Mesenchymal stem cell (in vitro differentiated cells and primary cell): ENCODE results near the gene NME3.

Source experiments
- DNase-seq: peaks from one replicate; pipeline ENCODE4 v3.0.0-alpha.2; 2013
- H2AFZ ChIP-seq: one replicate; pipeline ENCODE4 v1.6.1; 2013; ENCODE audit warnings: low read depth, mild to moderate bottlenecking, control low read depth, inconsistent platforms, low read length, moderate library complexity
- H2AK5ac ChIP-seq: 2 replicates; pipeline ENCODE4 v1.6.1; 2013; ENCODE audit warnings: low read length, moderate library complexity, mild to moderate bottlenecking, inconsistent platforms; ENCODE audit not compliant: severe bottlenecking
- H2BK120ac ChIP-seq: one replicate; pipeline ENCODE4 v1.6.1; 2013; ENCODE audit warnings: low read depth, mild to moderate bottlenecking, inconsistent platforms, low read length, moderate library complexity
- H2BK12ac ChIP-seq, 2 experiments: one replicate each; pipeline ENCODE4 v1.6.1; 2013; ENCODE audit warnings: inconsistent platforms in 2 of 2, low read length in 2 of 2, mild to moderate bottlenecking in 2 of 2, moderate library complexity in 2 of 2, control low read depth in 1 of 2
- H2BK15ac ChIP-seq: one replicate; pipeline ENCODE4 v1.6.1; 2013; ENCODE audit warnings: mild to moderate bottlenecking, low read depth, inconsistent platforms; ENCODE audit not compliant: poor library complexity, severe bottlenecking
- H2BK5ac ChIP-seq: 2 replicates; pipeline ENCODE4 v1.6.1; 2013; ENCODE audit warnings: low read depth, mild to moderate bottlenecking, low read length, control low read depth, inconsistent platforms; ENCODE audit not compliant: poor library complexity, severe bottlenecking
- H3K14ac ChIP-seq, 2 experiments: one replicate each; pipeline ENCODE4 v1.6.1; 2013; ENCODE audit warnings: inconsistent platforms in 2 of 2, low read length in 2 of 2, control low read depth in 1 of 2, mild to moderate bottlenecking in 1 of 2, moderate library complexity in 1 of 2
- H3K18ac ChIP-seq, 2 experiments: one replicate each; pipeline ENCODE4 v1.6.1; 2013; ENCODE audit warnings: inconsistent platforms in 2 of 2, low read length in 2 of 2, control low read depth in 1 of 2, low read depth in 1 of 2, mild to moderate bottlenecking in 1 of 2
- H3K23ac ChIP-seq, 2 experiments: one replicate each; pipeline ENCODE4 v1.6.1; 2013; ENCODE audit warnings: inconsistent platforms in 2 of 2, low read length in 2 of 2, mild to moderate bottlenecking in 2 of 2, moderate library complexity in 2 of 2, control low read depth in 1 of 2
- H3K27ac ChIP-seq: 2 replicates; pipeline ENCODE4 v1.5.1; 2013; ENCODE audit warnings: mild to moderate bottlenecking, moderate library complexity, low read length, control low read depth, inconsistent platforms; ENCODE audit not compliant: poor library complexity, severe bottlenecking
- H3K27me3 ChIP-seq, 2 experiments: 2 replicates each; pipeline versions ENCODE4 v1.6.1 to v1.7.0; 2013; ENCODE audit warnings: low read length in 2 of 2, mild to moderate bottlenecking in 2 of 2, moderate library complexity in 2 of 2, control low read depth in 1 of 2, inconsistent platforms in 1 of 2; ENCODE audit not compliant: control insufficient read depth in 1 of 2, insufficient read depth in 1 of 2
- H3K36me3 ChIP-seq, 2 experiments: 2 replicates each; pipeline versions ENCODE4 v1.6.1 to v1.7.0; 2013; ENCODE audit warnings: low read length in 2 of 2, control low read depth in 1 of 2, inconsistent platforms in 1 of 2, low read depth in 1 of 2, mild to moderate bottlenecking in 1 of 2; ENCODE audit not compliant: insufficient read depth in 2 of 2, control insufficient read depth in 1 of 2
- H3K4ac ChIP-seq, 2 experiments: one replicate each; pipeline ENCODE4 v1.6.1; 2013; ENCODE audit warnings: inconsistent platforms in 2 of 2, low read length in 2 of 2, mild to moderate bottlenecking in 2 of 2, moderate library complexity in 2 of 2, control low read depth in 1 of 2, low read depth in 1 of 2
- H3K4me1 ChIP-seq: 2 replicates; pipeline ENCODE4 v1.6.1; 2013; ENCODE audit warnings: low read depth, low read length, control low read depth; ENCODE audit not compliant: control insufficient read depth, insufficient read depth
- H3K4me2 ChIP-seq: 2 replicates; pipeline ENCODE4 v1.6.1; 2013; ENCODE audit warnings: low read length, mild to moderate bottlenecking, inconsistent platforms; ENCODE audit not compliant: poor library complexity, severe bottlenecking
- H3K4me3 ChIP-seq, 2 experiments: 2 replicates each; pipeline versions ENCODE4 v1.5.1 to v1.7.0; 2013; ENCODE audit warnings: low read length in 2 of 2, mild to moderate bottlenecking in 2 of 2, control low read depth in 1 of 2, low read depth in 1 of 2; ENCODE audit not compliant: insufficient read depth in 1 of 2
- H3K79me1 ChIP-seq: replicated peaks from 2 replicates; pipeline ENCODE4 v1.6.1; 2013; ENCODE audit warnings: mild to moderate bottlenecking, control low read depth, low read length, inconsistent platforms; ENCODE audit not compliant: poor library complexity, severe bottlenecking
- H3K9ac ChIP-seq: 2 replicates; pipeline ENCODE4 v1.7.0; 2013; ENCODE audit warnings: mild to moderate bottlenecking, low read length, moderate library complexity
- H3K9me3 ChIP-seq: 2 replicates; pipeline ENCODE4 v1.7.0; 2013; ENCODE audit warnings: mild to moderate bottlenecking, low read length; ENCODE audit not compliant: control insufficient read depth
- H4K8ac ChIP-seq: one replicate; pipeline ENCODE4 v1.6.1; 2013; ENCODE audit warnings: inconsistent platforms, mild to moderate bottlenecking, low read length, moderate library complexity
- H4K91ac ChIP-seq: one replicate; pipeline ENCODE4 v1.6.1; 2013; ENCODE audit warnings: mild to moderate bottlenecking, low read length, inconsistent platforms
- WGBS: methylation state at CpG from one replicate; pipeline ENCODE4 v1.1.7; 2013; ENCODE audit warnings: mixed read lengths; 5-methylcytosine and 5-hydroxymethylcytosine counted together

NME3 gene

DNA sequence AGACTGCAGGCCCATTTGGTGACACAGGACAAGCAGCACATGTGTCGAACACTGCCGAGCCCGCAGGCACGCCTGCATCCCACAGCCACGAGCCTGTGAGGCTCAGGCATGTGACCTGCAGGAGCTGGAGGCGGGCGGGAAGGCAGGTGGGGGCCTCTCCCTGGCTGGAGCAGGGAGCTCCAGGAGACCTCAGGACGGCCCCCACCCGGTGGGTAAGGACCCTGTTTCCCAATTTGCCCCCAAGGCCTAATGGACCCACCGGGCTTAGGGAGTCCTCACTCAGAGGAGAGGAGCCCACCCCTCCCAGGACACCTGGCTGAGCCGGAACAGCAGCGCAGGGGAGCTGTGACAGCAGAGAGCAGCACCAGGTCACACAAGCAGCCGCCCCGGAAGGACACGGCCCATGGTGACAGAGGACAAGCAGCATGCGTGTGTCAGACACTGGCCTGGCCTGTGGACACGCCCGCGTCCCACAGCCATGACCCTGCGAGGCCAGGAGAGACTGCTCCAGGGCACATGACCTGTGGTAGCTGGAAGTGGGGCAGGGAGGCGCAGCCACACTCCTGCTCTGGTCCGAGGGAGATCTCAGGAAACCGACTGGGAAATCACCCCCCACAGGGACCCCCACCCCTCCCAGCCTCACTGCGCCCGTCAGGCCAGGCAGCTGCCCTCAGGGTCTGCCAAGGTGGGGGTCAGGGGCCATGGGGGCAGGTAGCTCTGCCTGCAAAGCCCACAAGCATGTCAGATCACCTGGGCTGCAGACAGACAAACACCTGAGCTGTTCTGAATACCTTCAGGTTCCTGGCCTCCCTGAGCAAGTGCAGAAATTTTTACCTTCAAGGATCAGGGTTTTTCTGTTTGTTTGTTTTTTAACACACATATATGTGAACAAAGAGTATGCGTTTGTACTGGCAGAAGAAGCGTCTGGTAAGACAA lies 8.7 kb upstream of the NME3 start:
- Histone ChIP-seq H3K79me1 (peaks cover 38% of the 10 kb centered on the region), H3K9ac (no peak overlapping the region), H3K23ac (no peak overlapping the region), H2AFZ (no peak overlapping the region), H3K4ac (no peak overlapping the region), H2BK120ac (no peak overlapping the region), H3K4me3 (no peak overlapping the region), H3K27me3 (no peaks in the 10 kb centered on the region), H2BK15ac (no peak overlapping the region), H3K9me3 (no peaks in the 10 kb centered on the region), H2AK5ac (no peak overlapping the region), H4K8ac (no peak overlapping the region), H3K4me2 (no peak overlapping the region), H3K14ac (no peak overlapping the region), H4K91ac (no peak overlapping the region), H3K27ac (no peak overlapping the region), H3K18ac (no peak overlapping the region), H3K4me1 (peaks cover 47% of the 10 kb centered on the region), H2BK12ac (no peak overlapping the region), H2BK5ac (no peak overlapping the region), H3K36me3 (peaks cover 51 to 63% of the 10 kb centered on the region in 2 experiments)
- 93% methylated on average over 26 of the region's 27 CpGs for WGBS
- no peak for DNase-seq

DNA sequence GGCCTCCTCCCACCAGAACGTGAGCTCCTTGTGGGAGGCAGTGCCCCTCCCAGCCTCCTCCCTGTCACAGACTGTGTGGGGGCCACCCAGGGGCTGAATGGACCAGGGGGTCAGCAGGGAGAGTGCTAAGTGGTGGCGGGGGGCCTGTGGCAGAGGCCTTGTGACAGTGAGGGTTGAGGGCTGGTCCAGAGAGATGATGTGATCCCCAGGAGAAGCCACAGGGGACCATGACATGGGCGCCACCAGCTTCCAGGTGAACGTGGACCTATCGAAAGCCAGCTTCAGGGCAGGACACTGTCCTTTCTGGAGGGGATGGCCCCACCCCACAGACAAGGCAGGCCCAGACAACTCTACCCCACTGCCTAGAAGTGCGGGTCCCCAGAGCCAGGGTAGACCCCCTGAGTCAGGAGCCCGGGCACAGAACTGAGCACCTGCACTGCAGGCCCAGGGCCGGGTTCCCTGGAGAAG lies 7.9 kb upstream of the NME3 start:
- H3K23ac ChIP-seq = no peak overlapping the region
- no peak for DNase-seq
- no peak overlapping the region for H4K91ac ChIP-seq
- no peak overlapping the region for H3K4me3 ChIP-seq
- no peaks in the 10 kb centered on the region for H3K27me3 ChIP-seq
- peaks cover 43% of the 10 kb centered on the region for H3K79me1 ChIP-seq
- H2AK5ac ChIP-seq = no peak overlapping the region
- no peak overlapping the region for H3K27ac ChIP-seq
- no peak overlapping the region for H2BK5ac ChIP-seq
- H3K9me3 ChIP-seq = no peaks in the 10 kb centered on the region
- H3K18ac ChIP-seq = no peak overlapping the region
- peaks cover 50 to 67% of the 10 kb centered on the region in 2 experiments for H3K36me3 ChIP-seq
- no peak overlapping the region for H4K8ac ChIP-seq
- peaks cover 54% of the 10 kb centered on the region for H3K4me1 ChIP-seq
- no peak overlapping the region for H3K14ac ChIP-seq
- H3K9ac ChIP-seq = no peak overlapping the region
- H2AFZ ChIP-seq = no peak overlapping the region
- no peak overlapping the region for H2BK120ac ChIP-seq
- H2BK15ac ChIP-seq = no peak overlapping the region
- 91% methylated on average over 8 of the region's 8 CpGs for WGBS
- no peak overlapping the region for H3K4me2 ChIP-seq
- no peak overlapping the region for H2BK12ac ChIP-seq
- H3K4ac ChIP-seq = no peak overlapping the region

DNA sequence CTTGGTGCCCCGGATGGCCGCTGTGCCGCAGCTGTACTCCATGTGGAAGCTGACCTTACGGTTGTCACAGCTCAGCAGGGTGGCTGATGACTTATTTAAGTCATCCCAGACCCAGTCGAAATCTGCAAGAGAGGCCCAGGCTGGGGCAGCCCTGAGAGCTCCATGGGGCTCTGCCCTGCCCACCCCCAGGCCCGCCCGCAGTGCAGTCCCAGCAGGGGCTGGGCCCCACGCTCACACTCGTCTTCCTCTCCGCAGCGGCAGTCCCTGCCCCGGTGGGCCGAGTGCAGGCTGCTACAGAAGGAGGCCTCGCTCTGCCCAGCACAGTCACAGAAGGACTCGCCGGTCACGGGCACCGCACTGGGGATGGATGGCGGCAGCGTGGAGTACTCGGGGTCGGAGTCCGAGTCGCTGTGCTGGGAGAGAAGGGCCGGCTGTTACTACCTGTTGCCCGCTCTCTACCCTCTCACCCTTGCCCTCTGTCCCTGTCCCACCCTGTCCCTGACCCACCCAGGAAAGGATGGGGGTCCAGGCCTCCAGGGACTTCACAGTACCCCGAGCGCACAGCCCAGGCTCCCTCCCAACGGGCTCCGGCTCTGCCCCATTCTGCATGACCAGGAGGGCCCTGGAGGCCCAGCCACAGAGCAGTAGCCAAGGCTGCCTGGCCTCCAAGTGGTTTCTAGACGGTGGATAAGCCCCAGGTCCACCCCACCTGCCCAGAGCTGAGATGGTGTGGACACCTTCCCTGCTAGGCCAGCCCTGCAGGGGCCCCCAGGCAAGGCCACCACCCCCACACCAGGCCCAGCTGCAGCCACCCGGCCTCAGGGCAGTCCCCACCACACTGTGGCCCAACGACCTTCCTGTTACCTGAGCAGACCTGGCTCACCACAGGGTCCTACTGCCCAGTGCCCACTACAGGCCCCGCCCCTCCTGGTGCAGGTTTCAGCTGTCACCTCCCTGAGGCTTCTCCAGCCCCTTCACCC lies 7.1 kb upstream of the NME3 start:
- no peaks in the 10 kb centered on the region for H3K27me3 ChIP-seq
- no peak overlapping the region for H3K14ac ChIP-seq
- no peak overlapping the region for H2BK5ac ChIP-seq
- no peak overlapping the region for H4K8ac ChIP-seq
- peaks cover 58% of the 10 kb centered on the region for H3K4me1 ChIP-seq
- no peak overlapping the region for H3K4ac ChIP-seq
- H2AFZ ChIP-seq = no peak overlapping the region
- H2BK120ac ChIP-seq = no peak overlapping the region
- H3K4me2 ChIP-seq = peak overlapping the region; percentile 23
- H3K79me1 ChIP-seq = peaks cover 39% of the 10 kb centered on the region
- no peaks in the 10 kb centered on the region for H3K9me3 ChIP-seq
- H3K36me3 ChIP-seq = peaks cover 50 to 67% of the 10 kb centered on the region in 2 experiments
- no peak overlapping the region for H3K18ac ChIP-seq
- H3K9ac ChIP-seq = no peak overlapping the region
- H3K23ac ChIP-seq = no peak overlapping the region
- 89% methylated on average over 30 of the region's 34 CpGs for WGBS
- H4K91ac ChIP-seq = no peak overlapping the region
- H3K4me3 ChIP-seq = no peak overlapping the region
- DNase-seq = no peak
- no peak overlapping the region for H2AK5ac ChIP-seq
- H2BK15ac ChIP-seq = no peak overlapping the region
- peak overlapping the region; percentile 19 for H3K27ac ChIP-seq
- H2BK12ac ChIP-seq = no peak overlapping the region
